Gastroesophageal sphincter (tissue), 3 donors: Measurements from ENCODE around the gene ATP11B.

ENCODE experiments used
- CTCF ChIP-seq, 4 experiments: fragments of 200-600 bp in 2 of 4; fragments of 450-650 bp in 2 of 4; sonication (generic) in 1 of 4; IDR thresholded peaks; one replicate each; pipeline ENCODE4 v1.5.1; 2017 to 2019; ENCODE audit warnings: antibody characterized with exemption in 4 of 4, mild to moderate bottlenecking in 2 of 4, moderate library complexity in 2 of 4
- EP300 ChIP-seq: sonication (generic); formaldehyde crosslinking; IDR thresholded peaks from one replicate; pipeline ENCODE4 v1.6.1; 2017; ENCODE audit warnings: antibody characterized with exemption, mild to moderate bottlenecking
- POLR2A ChIP-seq, 2 donors: fragments of 450-650 bp; IDR thresholded peaks; one replicate each; pipeline ENCODE4 v1.6.1; 2017; ENCODE audit warnings: antibody characterized with exemption in 2 of 2, mild to moderate bottlenecking in 2 of 2, moderate library complexity in 1 of 2
- POLR2AphosphoS5 ChIP-seq: sonication (generic); formaldehyde crosslinking; IDR thresholded peaks from one replicate; pipeline ENCODE4 v1.6.1; 2017; ENCODE audit warnings: antibody characterized with exemption

- TF ChIP-seq POLR2A (IDR thresholded peaks at IDR 0.05) (no peak), CTCF (IDR thresholded peaks at IDR 0.05) (no peak), POLR2AphosphoS5 (no peak), EP300 (no peak)
These were observed 118.4 kb downstream of the ATP11B start for GRCh38 chr3:182911782-182912111.
